HG02884 (cell line): ENCODE results near the gene PLD2.

Source experiments
- ATAC-seq: cut with Tn5 transposase; IDR thresholded peaks from one replicate; pipeline ENCODE4 v1.9.1; 2021; ENCODE audit warnings: mild to moderate bottlenecking, moderate library complexity; ENCODE audit not compliant: unreplicated experiment

PLD2 gene

GRCh38 chr17:4806777-4807604, at the start of gene PLD2:
TSS of gene PLD2 (plus strand) at chr17:4807152. CDS start at chr17:4807773, 621 bp downstream.
- ATAC-seq, result peak; percentile 86

- no peak for ATAC-seq
Measured at GRCh38 chr17:4759776-4760236, 47.1 kb upstream of the PLD2 start.

GRCh38 chr17:4764595-4764994, 42.4 kb upstream of the PLD2 start:
- ATAC-seq, result no peak

- ATAC-seq, result no peak
Measured at GRCh38 chr17:4766201-4766600, 40.8 kb upstream of the PLD2 start.

GRCh38 chr17:4766723-4767122, 40.2 kb upstream of the PLD2 start:
- ATAC-seq, result no peak

GRCh38 chr17:4768298-4768697, 38.7 kb upstream of the PLD2 start:
- ATAC-seq, result no peak

- ATAC-seq, result no peak
Measured at GRCh38 chr17:4769628-4770027, 37.3 kb upstream of the PLD2 start.

GRCh38 chr17:4771519-4772234, 35.3 kb upstream of the PLD2 start, which contains the start of gene TM4SF5:
TSS of gene TM4SF5 (plus strand) at chr17:4771886. CDS start at chr17:4771923, 37 bp downstream.
- no peak for ATAC-seq

- no peak for ATAC-seq
Measured at GRCh38 chr17:4772235-4772613, 34.7 kb upstream of the PLD2 start.

- no peak for ATAC-seq
Measured at GRCh38 chr17:4777969-4778760, 28.8 kb upstream of the PLD2 start.

- no peak for ATAC-seq
Measured at GRCh38 chr17:4780325-4780955, 26.5 kb upstream of the PLD2 start.

- ATAC-seq, result no peak
Measured at GRCh38 chr17:4782652-4783051, 24.3 kb upstream of the PLD2 start.

GRCh38 chr17:4785311-4786105, 21.4 kb upstream of the PLD2 start:
- ATAC-seq, result no peak

GRCh38 chr17:4786106-4786511, 20.8 kb upstream of the PLD2 start, which contains the start of gene VMO1:
TSS of gene VMO1 (minus strand) at chr17:4786364. CDS start at chr17:4786352, 12 bp downstream.
- ATAC-seq, result no peak

GRCh38 chr17:4786516-4786915, 20.4 kb upstream of the PLD2 start:
- no peak for ATAC-seq

GRCh38 chr17:4788159-4788806, 18.7 kb upstream of the PLD2 start:
- ATAC-seq, result no peak

- ATAC-seq, result no peak
Measured at GRCh38 chr17:4788807-4789700, 17.9 kb upstream of the PLD2 start, which contains the start of gene GLTPD2. TSS of gene GLTPD2 (plus strand) at chr17:4788964. CDS start at chr17:4789012, 48 bp downstream.

GRCh38 chr17:4789701-4789950, 17.3 kb upstream of the PLD2 start:
- no peak for ATAC-seq
